GM19193 (cell line): ENCODE data around the gene CHMP1B.

ENCODE experiments used
- POLR2A ChIP-seq: IDR thresholded peaks from 4 replicates; pipeline ENCODE4 v1.6.1; 2011; ENCODE audit not compliant: insufficient read depth, insufficient read length; ENCODE audit errors: extremely low read depth

The CHMP1B gene

GRCh38 chr18:11899063-11899462 is 47.9 kb downstream of the CHMP1B start:
- no peak for TF ChIP-seq POLR2A

- TF ChIP-seq POLR2A = no peak
Observed at GRCh38 chr18:11901826-11902438, 50.7 kb downstream of the CHMP1B start.

GRCh38 chr18:11902522-11903292 is 51.5 kb downstream of the CHMP1B start:
- TF ChIP-seq POLR2A = no peak
